ENCODE results near the gene TMEM80. TPM values are rescaled to one million over a fixed set of nuclear protein-coding genes. Genes with fewer than 3 reads are reported as not detected.
"Not testable (repeated sequence)": the region's sequence is repeated elsewhere in the genome, so short reads cannot be mapped to it uniquely, and the experiment has no call there.

TMEM80 gene
- total RNA-seq, 1 donor from 2014 or later, result 1.3 TPM

DNA sequence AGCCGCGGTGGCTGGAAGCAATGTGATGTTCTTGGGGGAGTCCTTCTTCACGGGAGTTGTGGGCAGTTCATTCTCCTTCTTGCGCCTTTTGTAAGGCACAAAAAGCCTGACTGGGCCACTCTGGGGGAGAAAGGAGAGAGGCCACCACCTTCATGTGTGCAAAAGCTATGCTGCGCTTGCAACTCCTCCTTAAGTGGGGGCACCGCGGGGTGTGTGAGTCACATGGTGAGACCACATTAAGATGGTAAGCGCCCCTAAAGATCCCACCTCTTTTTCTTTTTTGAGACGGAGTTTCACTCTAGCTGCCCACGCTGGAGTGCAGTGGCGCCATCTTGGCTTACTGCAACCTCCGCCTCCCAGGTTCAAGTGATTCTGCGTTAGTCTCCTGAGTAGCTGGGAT is 14.6 kb upstream of the TMEM80 start:
- Histone ChIP-seq H3K36me3 (peaks cover 53 to 64% of the 10 kb centered on the region in 2 donors), H3K27ac (no peak overlapping the region)
- intact Hi-C loops (cut with DNase I), result no loop called here

DNA sequence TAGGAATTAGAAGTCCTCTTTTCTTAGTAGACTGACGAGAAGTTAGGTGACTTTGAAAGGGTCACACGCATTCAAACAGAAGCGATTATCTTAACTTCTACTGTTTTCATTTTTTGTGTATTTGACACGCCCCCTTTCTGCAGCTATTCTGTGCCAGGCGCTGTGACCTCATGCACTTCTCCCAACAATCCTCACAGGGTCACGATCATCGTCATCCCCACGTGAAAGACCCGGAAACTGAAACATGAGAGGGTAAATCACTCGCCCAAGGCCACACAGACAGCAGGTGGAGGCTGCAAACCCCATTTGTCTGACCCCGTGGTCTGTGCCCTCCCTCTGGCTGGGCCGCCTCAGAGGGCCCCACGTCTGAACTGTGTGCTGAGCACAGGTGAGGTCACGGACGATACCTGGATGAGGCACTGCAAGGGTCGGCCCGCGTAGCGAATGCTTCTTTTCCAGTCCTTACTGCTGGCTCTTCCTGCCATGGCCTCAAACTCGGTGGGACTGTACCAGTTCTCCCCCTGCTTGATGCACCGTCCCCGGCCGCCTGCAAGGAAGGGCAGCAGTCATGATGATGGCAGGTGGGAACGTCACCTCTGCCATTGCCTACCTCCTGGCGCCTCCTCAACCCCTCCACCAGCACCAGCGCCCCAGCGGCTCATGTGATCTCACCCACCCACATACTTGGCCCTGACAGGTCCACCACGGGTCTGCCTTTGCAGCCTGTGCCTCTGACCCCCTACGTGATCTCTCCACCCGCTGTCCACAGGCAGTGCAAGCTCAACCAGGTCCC is 9.0 kb upstream of the TMEM80 start:
- intact Hi-C loops (cut with DNase I), result no loop called here
- Histone ChIP-seq H3K27me3 (no peaks in the 10 kb centered on the region), H3K36me3 (peaks cover 57 to 73% of the 10 kb centered on the region in 2 donors), H3K4me1 (no peaks in the 10 kb centered on the region), H3K9me3 (no peaks in the 10 kb centered on the region), H3K27ac (no peak overlapping the region), H3K4me3 (no peak overlapping the region)
- TF ChIP-seq, protein P1, sequence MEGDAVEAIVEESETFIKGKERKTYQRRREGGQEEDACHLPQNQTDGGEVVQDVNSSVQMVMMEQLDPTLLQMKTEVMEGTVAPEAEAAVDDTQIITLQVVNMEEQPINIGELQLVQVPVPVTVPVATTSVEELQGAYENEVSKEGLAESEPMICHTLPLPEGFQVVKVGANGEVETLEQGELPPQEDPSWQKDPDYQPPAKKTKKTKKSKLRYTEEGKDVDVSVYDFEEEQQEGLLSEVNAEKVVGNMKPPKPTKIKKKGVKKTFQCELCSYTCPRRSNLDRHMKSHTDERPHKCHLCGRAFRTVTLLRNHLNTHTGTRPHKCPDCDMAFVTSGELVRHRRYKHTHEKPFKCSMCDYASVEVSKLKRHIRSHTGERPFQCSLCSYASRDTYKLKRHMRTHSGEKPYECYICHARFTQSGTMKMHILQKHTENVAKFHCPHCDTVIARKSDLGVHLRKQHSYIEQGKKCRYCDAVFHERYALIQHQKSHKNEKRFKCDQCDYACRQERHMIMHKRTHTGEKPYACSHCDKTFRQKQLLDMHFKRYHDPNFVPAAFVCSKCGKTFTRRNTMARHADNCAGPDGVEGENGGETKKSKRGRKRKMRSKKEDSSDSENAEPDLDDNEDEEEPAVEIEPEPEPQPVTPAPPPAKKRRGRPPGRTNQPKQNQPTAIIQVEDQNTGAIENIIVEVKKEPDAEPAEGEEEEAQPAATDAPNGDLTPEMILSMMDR (IDR thresholded peaks at IDR 0.05), result no peak
- no peak for DNase-seq (ENCODE audit: low spot score in 2 of 2)

More for the DNA sequence above, 14.6 kb upstream of the TMEM80 start:
- DNase-seq (ENCODE audit: low spot score in 2 of 2), result no peak
- Histone ChIP-seq H3K27me3 (no peaks in the 10 kb centered on the region), H3K4me3 (no peak overlapping the region), H3K9me3 (no peaks in the 10 kb centered on the region), H3K4me1 (no peaks in the 10 kb centered on the region)
- TF ChIP-seq, protein P1 (IDR thresholded peaks at IDR 0.05), result no peak

DNA sequence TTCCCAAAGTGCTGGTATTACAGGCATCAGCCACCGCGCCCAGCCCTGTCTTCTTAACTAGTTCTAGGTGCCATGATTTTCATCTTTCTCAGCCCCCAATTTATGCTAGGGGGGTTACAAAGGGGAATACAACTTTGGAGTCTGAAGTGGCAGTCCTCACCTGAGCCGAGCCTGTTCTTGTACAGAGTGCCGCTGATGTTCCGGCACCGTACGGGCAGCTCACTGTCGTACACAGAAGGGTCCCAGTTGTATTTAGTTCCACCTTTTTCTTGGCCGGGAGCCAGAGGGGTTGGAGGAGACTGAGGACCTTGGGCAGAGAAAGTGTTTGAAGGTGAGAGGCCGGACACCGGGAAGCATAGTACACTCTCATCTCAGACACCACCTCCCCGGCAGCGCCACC is 7.9 kb upstream of the TMEM80 start:
- no peaks in the 10 kb centered on the region for H3K4me1 ChIP-seq
- intact Hi-C loops (cut with DNase I), result no loop called here
- H3K36me3 ChIP-seq, result peaks cover 53 to 62% of the 10 kb centered on the region in 2 donors

DNA sequence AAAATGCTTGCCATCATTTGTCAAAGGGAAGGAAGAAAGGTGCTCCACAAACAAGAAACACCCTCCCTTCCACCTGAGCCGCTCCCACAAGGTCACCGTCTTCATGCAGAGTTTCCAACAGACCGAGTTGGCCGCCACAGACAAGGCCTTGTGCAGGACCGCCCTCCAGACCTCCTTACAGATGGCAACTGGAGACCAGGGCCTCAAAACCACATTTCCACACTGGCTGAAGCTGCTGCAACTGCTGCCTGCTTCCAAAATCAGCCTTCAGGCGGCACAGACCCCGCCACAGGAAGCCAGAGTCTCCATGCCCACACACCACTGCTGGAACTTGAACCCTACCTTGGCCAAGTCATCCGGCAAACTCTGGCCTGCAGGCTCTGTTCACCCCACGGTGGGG is 6.9 kb upstream of the TMEM80 start:
- intact Hi-C loops (cut with DNase I), result no loop called here
- no peak overlapping the region for H3K27ac ChIP-seq
- DNase-seq (ENCODE audit: low spot score in 2 of 2), result no peak
- H3K9me3 ChIP-seq, result no peaks in the 10 kb centered on the region
- H3K4me3 ChIP-seq, result no peak overlapping the region
- no peaks in the 10 kb centered on the region for H3K27me3 ChIP-seq
- TF ChIP-seq, protein P1 (IDR thresholded peaks at IDR 0.05), result no peak
- H3K36me3 ChIP-seq, result peaks cover 47 to 53% of the 10 kb centered on the region in 2 donors
- H3K4me1 ChIP-seq, result peaks cover 3 to 5% of the 10 kb centered on the region in 2 donors

More for the DNA sequence above, 7.9 kb upstream of the TMEM80 start:
- no peaks in the 10 kb centered on the region for H3K9me3 ChIP-seq
- TF ChIP-seq, protein P1 (IDR thresholded peaks at IDR 0.05), result no peak
- no peak overlapping the region for H3K27ac ChIP-seq
- H3K27me3 ChIP-seq, result no peaks in the 10 kb centered on the region
- DNase-seq (ENCODE audit: low spot score in 2 of 2), result no peak
- no peak overlapping the region for H3K4me3 ChIP-seq

DNA sequence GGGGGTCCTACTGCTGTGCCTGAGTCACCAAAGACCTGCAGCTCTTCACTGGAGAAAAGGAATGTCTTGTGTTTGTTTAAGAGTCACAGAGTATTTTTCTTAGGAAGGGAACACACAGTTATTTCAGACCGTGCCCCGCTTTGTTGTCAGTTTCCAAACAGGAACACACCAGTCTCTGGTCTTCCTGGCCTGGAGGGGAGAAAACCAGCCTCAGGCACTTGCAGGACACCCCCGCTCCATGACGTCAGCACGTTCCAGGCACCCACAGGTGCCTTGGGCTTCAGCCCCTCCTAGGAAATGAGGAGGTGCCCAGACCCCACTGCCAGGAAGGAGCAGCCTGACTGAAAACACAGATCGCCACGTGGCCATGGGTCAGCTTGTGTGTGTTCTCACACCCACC is 6.0 kb upstream of the TMEM80 start:
- no peak overlapping the region for H3K4me3 ChIP-seq
- peaks cover 39 to 46% of the 10 kb centered on the region in 2 donors for H3K36me3 ChIP-seq
- intact Hi-C loops (cut with DNase I), result no loop called here

DNA sequence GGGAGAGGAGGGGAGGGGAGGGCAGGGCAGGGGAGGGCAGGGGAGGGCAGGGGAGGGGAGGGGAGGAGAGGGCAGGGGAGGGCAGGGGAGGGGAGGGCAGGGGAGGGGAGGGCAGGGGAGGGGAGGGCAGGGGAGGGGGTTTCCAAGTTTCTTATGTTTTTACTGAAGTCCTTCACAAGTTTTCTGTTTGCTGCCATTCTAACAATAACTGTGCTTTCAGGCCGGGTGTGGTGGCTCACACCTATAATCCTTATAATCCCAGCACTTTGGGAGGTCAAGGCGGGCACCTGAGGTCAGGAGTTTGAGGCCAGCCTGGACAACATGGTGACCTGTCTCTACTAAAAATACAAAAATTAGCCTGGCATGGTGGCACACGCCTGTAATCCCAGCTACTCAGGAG is 5.4 kb upstream of the TMEM80 start:
- H3K9me3 ChIP-seq; DNase-seq (ENCODE audit: low spot score in 2 of 2); H3K27me3 ChIP-seq; H3K27ac ChIP-seq; intact Hi-C loops (cut with DNase I); H3K4me3 ChIP-seq: not testable (repeated sequence)
- H3K36me3 ChIP-seq, result peaks cover 33 to 39% of the 10 kb centered on the region in 2 donors
- H3K4me1 ChIP-seq, result peaks cover 11 to 14% of the 10 kb centered on the region in 2 donors

More for the DNA sequence above, 6.0 kb upstream of the TMEM80 start:
- no peaks in the 10 kb centered on the region for H3K27me3 ChIP-seq
- H3K9me3 ChIP-seq, result no peaks in the 10 kb centered on the region
- peaks cover 11 to 14% of the 10 kb centered on the region in 2 donors for H3K4me1 ChIP-seq
- no peak overlapping the region for H3K27ac ChIP-seq
- TF ChIP-seq, protein P1 (IDR thresholded peaks at IDR 0.05), result no peak
- DNase-seq (ENCODE audit: low spot score in 2 of 2), result no peak
